NB4 (cell line): ENCODE data around the gene C4orf51.

Experiments
- DNase-seq: peaks from one replicate; pipeline ENCODE4 v3.0.0; 2010; ENCODE audit warnings: low read depth
- H3K4me3 ChIP-seq: one replicate; pipeline ENCODE4 v1.5.1; 2011; ENCODE audit warnings: mild to moderate bottlenecking, low read depth, low read length, moderate library complexity
- CTCF ChIP-seq: IDR thresholded peaks from one replicate; pipeline ENCODE4 v1.5.1; 2012; ENCODE audit warnings: low read depth, low read length
- MAX ChIP-seq: IDR thresholded peaks from 2 replicates; pipeline ENCODE4 v1.6.1; 2011; ENCODE audit warnings: low read depth, low read length
- MYC ChIP-seq: IDR thresholded peaks from 2 replicates; pipeline ENCODE4 v1.6.1; 2011; ENCODE audit warnings: low read depth, low read length
- POLR2A ChIP-seq: IDR thresholded peaks from 2 replicates; pipeline ENCODE4 v1.6.1; 2011; ENCODE audit warnings: mild to moderate bottlenecking; ENCODE audit not compliant: insufficient read length; ENCODE audit errors: extremely low read depth

The C4orf51 gene

GRCh38 chr4:145769450-145770037, 89.6 kb downstream of the C4orf51 start:
- TF ChIP-seq MYC = no peak
- TF ChIP-seq POLR2A = no peak
- no peak for TF ChIP-seq MAX
- TF ChIP-seq CTCF = no peak
- no peak overlapping the region for H3K4me3 ChIP-seq
- no peak for DNase-seq

- no peak overlapping the region for H3K4me3 ChIP-seq
- no peak for TF ChIP-seq POLR2A
- TF ChIP-seq MAX = no peak
- no peak for TF ChIP-seq MYC
- no peak for TF ChIP-seq CTCF
- no peak for DNase-seq
Measured at GRCh38 chr4:145770124-145770523, 90.2 kb downstream of the C4orf51 start.

GRCh38 chr4:145772347-145772746, 92.4 kb downstream of the C4orf51 start:
- TF ChIP-seq MYC (no peak), MAX (no peak), CTCF (no peak), POLR2A (no peak)
- DNase-seq = no peak
- H3K4me3 ChIP-seq = no peak overlapping the region

GRCh38 chr4:145773581-145774234, 93.8 kb downstream of the C4orf51 start:
- TF ChIP-seq CTCF = no peak
- TF ChIP-seq MYC = no peak
- no peak for TF ChIP-seq MAX
- no peak for TF ChIP-seq POLR2A
- no peak for DNase-seq

GRCh38 chr4:145774473-145774872, 94.5 kb downstream of the C4orf51 start:
- TF ChIP-seq POLR2A (no peak), CTCF (no peak), MAX (no peak), MYC (no peak)
- DNase-seq = no peak
- no peak overlapping the region for H3K4me3 ChIP-seq

More at GRCh38 chr4:145773581-145774234, 93.8 kb downstream of the C4orf51 start:
- H3K4me3 ChIP-seq = no peak overlapping the region

GRCh38 chr4:145775406-145775805, 95.5 kb downstream of the C4orf51 start:
- no peak overlapping the region for H3K4me3 ChIP-seq
- no peak for DNase-seq
- TF ChIP-seq MAX = no peak
- no peak for TF ChIP-seq MYC
- no peak for TF ChIP-seq CTCF
- TF ChIP-seq POLR2A = no peak
